K562 (cell line): ENCODE data around the gene ZNF487. TPM values are rescaled to one million over a fixed set of nuclear protein-coding genes. Genes with fewer than 3 reads are reported as not detected.

Experiments
- ADNP ChIP-seq: fragments of 200-800 bp; sonication (Bioruptor generic); IDR thresholded peaks from 2 replicates; pipeline ENCODE4 v1.6.1; 2016; ENCODE audit warnings: missing genetic modification characterization, missing compliant biosample characterization
- ARID2 ChIP-seq: fragments of 450-650 bp; IDR thresholded peaks from 2 replicates; pipeline ENCODE4 v1.6.1; 2017; ENCODE audit warnings: antibody characterized with exemption, mild to moderate bottlenecking
- CCNT2 ChIP-seq: IDR thresholded peaks from 2 replicates; pipeline ENCODE4 v1.6.1; 2011; ENCODE audit warnings: borderline replicate concordance, low read depth, mild to moderate bottlenecking, moderate library complexity, mixed read lengths, low read length; ENCODE audit not compliant: insufficient read length; ENCODE audit errors: extremely low read depth
- GABPB2 ChIP-seq: fragments of 250-450 bp; sonication (Bioruptor Pico); conservative IDR thresholded peaks from 2 replicates; pipeline ENCODE4 v1.5.1; 2021; ENCODE audit warnings: mild to moderate bottlenecking
- HDAC3 ChIP-seq: fragments of 450-650 bp; IDR thresholded peaks from 2 replicates; pipeline ENCODE4 v1.6.1; 2018; ENCODE audit warnings: borderline replicate concordance, mild to moderate bottlenecking, moderate library complexity; ENCODE audit not compliant: partially characterized antibody
- HLTF ChIP-seq: fragments of 450-650 bp; IDR thresholded peaks from 2 replicates; pipeline ENCODE4 v1.6.1; 2016
- JUND ChIP-seq, 2 experiments: IDR thresholded peaks; 2 replicates in 1 of 2; 3 replicates in 1 of 2; pipeline ENCODE4 v1.6.1; 2011; ENCODE audit warnings: borderline replicate concordance in 2 of 2, low read depth in 2 of 2, low read length in 2 of 2, improper control_type of control experiment in 1 of 2, missing biosample characterization in 1 of 2, missing genetic modification characterization in 1 of 2, missing genetic modification reagents in 1 of 2
- LEF1 ChIP-seq: fragments of 450-650 bp; IDR thresholded peaks from 2 replicates; pipeline ENCODE4 v1.6.1; 2016; ENCODE audit warnings: mild to moderate bottlenecking
- POU5F1 ChIP-seq: fragments of 150-350 bp; IDR thresholded peaks from 2 replicates; pipeline ENCODE4 v1.6.1; 2014; ENCODE audit warnings: borderline replicate concordance, low read length, low read depth, mild to moderate bottlenecking; ENCODE audit not compliant: partially characterized antibody
- TAF15 ChIP-seq: fragments of 200-400 bp; formaldehyde crosslinking; IDR thresholded peaks from 2 replicates; pipeline ENCODE4 v1.6.1; 2017; ENCODE audit warnings: mild to moderate bottlenecking, low read depth, low read length, moderate library complexity
- TGIF2 ChIP-seq: sonication (generic); formaldehyde crosslinking; IDR thresholded peaks from 2 replicates; pipeline ENCODE4 v1.8.1; 2022; ENCODE audit warnings: mild to moderate bottlenecking, missing genetic modification reagents, moderate library complexity
- XRCC3 ChIP-seq: fragments of 450-650 bp; IDR thresholded peaks from 2 replicates; pipeline ENCODE4 v1.6.1; 2017; ENCODE audit warnings: mild to moderate bottlenecking, moderate library complexity
- ZNF175 ChIP-seq: fragments of 200-800 bp; sonication (Bioruptor generic); IDR thresholded peaks from 2 replicates; pipeline ENCODE4 v1.6.1; 2016; ENCODE audit warnings: low read depth, mild to moderate bottlenecking, missing genetic modification characterization, missing compliant biosample characterization
- polyA plus RNA-seq, 8 experiments: library from polyadenylated mRNA; depleted of rRNA in 4 of 8; stranded (reverse) in 5 of 8; unstranded in 3 of 8; fragments of >200 nt; fragmentation: Nextera tagmentation in 2 of 8; fragmentation: Illumina TruSeq in 1 of 8; extraction: Ambion mirVana in 2 of 8; extraction: Trizol in 1 of 8; gene quantifications; 2 replicates each; pipeline versions ENCODE4 v1.2.1 to v1.2.3, GENCODE V29; 2011 to 2014; ENCODE audit warnings: inconsistent platforms in 1 of 8, missing spikeins in 1 of 8
- total RNA-seq, 7 experiments: library from RNA; depleted of rRNA in 6 of 7; stranded (reverse); fragments of >200 nt in 6 of 7; fragmentation: Illumina TruSeq in 2 of 7; extraction: Trizol in 2 of 7; gene quantifications; 2 replicates each; pipeline versions ENCODE4 v1.2.1 to v1.2.3, GENCODE V29; 2011 to 2021; ENCODE audit warnings: low replicate concordance in 1 of 7
- TF ChIP-seq, protein P1 (sequence below): fragments of 450-650 bp; conservative IDR thresholded peaks from 2 replicates; pipeline ENCODE4 v1.6.1; 2016; ENCODE audit warnings: missing genetic modification characterization, low read depth, mild to moderate bottlenecking, control low read depth, missing compliant biosample characterization
- TF ChIP-seq, protein P2 (sequence below): sonication (generic); formaldehyde crosslinking; IDR thresholded peaks from 2 replicates; pipeline ENCODE4 v1.8.1; 2023; ENCODE audit warnings: mild to moderate bottlenecking, missing genetic modification reagents, moderate library complexity
- TF ChIP-seq, protein P3 (sequence below): sonication (generic); formaldehyde crosslinking; IDR thresholded peaks from 2 replicates; pipeline ENCODE4 v1.8.0; 2022; ENCODE audit warnings: missing genetic modification reagents, mild to moderate bottlenecking, borderline replicate concordance
- TF ChIP-seq, protein P4 (sequence below): sonication (generic); IDR thresholded peaks from 2 replicates; pipeline ENCODE4 v1.6.1; 2016
- TF ChIP-seq, protein P5 (sequence below): fragments of 250-450 bp; sonication (Bioruptor Pico); IDR thresholded peaks from 2 replicates; pipeline ENCODE4 v1.8.0; 2021; ENCODE audit warnings: moderate library complexity, mild to moderate bottlenecking, inconsistent platforms

ZNF487 gene
- total and polyA plus RNA-seq, 9 of the 15 experiments (the other 6 are each of a cell fraction or from before 2014, with no cell fraction given) = 1.9 to 6.5 (median 4.2) TPM

DNA sequence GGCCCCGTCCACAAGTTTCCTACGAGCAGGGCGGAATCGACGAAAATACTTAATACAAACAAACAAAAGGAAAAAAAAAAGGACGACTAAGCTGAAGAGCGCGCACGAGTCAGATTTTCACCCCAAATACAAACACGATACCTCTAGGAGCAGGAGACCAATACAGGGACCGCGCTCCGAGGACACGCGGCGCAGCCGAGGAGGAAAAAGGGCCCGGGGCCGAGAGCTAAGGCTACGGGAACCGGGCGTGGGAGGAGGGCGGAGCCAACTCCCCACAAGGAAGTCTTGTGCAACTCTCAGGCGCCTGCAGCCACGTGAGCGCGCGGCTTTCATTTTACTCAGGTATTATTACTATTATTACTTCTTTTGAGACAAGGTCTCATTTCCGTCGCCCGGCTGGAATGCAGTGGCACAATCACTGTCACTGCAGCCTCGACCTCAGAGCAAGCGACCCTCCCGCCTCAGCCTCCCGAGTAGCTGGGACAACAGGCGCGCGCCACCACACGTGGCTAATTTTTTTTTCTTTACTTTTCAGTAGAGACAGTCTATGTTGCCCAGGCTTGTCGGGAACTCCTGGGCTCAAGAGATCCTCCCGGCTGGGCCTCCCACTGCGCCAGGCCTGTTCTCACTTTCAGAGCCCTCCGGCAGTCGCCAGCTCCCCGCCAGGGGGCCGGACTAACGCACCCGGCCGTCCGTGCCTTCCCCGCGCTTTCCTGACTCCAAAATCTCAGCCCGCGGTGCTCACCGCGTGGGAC, 29.2 kb upstream of the ZNF487 start (continued):
- TF ChIP-seq, protein P1, sequence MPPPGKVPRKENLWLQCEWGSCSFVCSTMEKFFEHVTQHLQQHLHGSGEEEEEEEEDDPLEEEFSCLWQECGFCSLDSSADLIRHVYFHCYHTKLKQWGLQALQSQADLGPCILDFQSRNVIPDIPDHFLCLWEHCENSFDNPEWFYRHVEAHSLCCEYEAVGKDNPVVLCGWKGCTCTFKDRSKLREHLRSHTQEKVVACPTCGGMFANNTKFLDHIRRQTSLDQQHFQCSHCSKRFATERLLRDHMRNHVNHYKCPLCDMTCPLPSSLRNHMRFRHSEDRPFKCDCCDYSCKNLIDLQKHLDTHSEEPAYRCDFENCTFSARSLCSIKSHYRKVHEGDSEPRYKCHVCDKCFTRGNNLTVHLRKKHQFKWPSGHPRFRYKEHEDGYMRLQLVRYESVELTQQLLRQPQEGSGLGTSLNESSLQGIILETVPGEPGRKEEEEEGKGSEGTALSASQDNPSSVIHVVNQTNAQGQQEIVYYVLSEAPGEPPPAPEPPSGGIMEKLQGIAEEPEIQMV (tag) = no peak
- TF ChIP-seq, protein P2, sequence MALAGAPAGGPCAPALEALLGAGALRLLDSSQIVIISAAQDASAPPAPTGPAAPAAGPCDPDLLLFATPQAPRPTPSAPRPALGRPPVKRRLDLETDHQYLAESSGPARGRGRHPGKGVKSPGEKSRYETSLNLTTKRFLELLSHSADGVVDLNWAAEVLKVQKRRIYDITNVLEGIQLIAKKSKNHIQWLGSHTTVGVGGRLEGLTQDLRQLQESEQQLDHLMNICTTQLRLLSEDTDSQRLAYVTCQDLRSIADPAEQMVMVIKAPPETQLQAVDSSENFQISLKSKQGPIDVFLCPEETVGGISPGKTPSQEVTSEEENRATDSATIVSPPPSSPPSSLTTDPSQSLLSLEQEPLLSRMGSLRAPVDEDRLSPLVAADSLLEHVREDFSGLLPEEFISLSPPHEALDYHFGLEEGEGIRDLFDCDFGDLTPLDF = no peak; the same call in 1 of the 2 replicates
- TF ChIP-seq ADNP (tag) (no peak), HLTF (peak; percentile 51; the same call in 1 of the 2 replicates), ZNF175 (CRISPR knock-in tag) (0 out of 2 replicates have a peak, but pooled peaks have one; percentile 19), CCNT2 (peak; percentile 28), TGIF2 (no peak; the same call in 1 of the 2 replicates), GABPB2 (CRISPR knock-in tag) (no peak), JUND (IDR thresholded peaks at IDR 0.05; ENCODE audit: borderline replicate concordance, low read depth, low read length) (peak; percentile 54), JUND (tag; IDR thresholded peaks at IDR 0.05; ENCODE audit: borderline replicate concordance, low read depth, low read length) (peak; percentile 18; the same call in 1 of the 3 replicates), LEF1 (0 out of 2 replicates have a peak, but pooled peaks have one; percentile 60), HDAC3 (no peak), POU5F1 (no peak), XRCC3 (no peak), ARID2 (no peak), TAF15 (no peak)
- TF ChIP-seq, protein P3, sequence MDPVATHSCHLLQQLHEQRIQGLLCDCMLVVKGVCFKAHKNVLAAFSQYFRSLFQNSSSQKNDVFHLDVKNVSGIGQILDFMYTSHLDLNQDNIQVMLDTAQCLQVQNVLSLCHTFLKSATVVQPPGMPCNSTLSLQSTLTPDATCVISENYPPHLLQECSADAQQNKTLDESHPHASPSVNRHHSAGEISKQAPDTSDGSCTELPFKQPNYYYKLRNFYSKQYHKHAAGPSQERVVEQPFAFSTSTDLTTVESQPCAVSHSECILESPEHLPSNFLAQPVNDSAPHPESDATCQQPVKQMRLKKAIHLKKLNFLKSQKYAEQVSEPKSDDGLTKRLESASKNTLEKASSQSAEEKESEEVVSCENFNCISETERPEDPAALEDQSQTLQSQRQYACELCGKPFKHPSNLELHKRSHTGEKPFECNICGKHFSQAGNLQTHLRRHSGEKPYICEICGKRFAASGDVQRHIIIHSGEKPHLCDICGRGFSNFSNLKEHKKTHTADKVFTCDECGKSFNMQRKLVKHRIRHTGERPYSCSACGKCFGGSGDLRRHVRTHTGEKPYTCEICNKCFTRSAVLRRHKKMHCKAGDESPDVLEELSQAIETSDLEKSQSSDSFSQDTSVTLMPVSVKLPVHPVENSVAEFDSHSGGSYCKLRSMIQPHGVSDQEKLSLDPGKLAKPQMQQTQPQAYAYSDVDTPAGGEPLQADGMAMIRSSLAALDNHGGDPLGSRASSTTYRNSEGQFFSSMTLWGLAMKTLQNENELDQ (CRISPR knock-in tag) = no peak
- TF ChIP-seq, protein P4, sequence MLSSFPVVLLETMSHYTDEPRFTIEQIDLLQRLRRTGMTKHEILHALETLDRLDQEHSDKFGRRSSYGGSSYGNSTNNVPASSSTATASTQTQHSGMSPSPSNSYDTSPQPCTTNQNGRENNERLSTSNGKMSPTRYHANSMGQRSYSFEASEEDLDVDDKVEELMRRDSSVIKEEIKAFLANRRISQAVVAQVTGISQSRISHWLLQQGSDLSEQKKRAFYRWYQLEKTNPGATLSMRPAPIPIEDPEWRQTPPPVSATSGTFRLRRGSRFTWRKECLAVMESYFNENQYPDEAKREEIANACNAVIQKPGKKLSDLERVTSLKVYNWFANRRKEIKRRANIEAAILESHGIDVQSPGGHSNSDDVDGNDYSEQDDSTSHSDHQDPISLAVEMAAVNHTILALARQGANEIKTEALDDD = no peak
- TF ChIP-seq, protein P5, sequence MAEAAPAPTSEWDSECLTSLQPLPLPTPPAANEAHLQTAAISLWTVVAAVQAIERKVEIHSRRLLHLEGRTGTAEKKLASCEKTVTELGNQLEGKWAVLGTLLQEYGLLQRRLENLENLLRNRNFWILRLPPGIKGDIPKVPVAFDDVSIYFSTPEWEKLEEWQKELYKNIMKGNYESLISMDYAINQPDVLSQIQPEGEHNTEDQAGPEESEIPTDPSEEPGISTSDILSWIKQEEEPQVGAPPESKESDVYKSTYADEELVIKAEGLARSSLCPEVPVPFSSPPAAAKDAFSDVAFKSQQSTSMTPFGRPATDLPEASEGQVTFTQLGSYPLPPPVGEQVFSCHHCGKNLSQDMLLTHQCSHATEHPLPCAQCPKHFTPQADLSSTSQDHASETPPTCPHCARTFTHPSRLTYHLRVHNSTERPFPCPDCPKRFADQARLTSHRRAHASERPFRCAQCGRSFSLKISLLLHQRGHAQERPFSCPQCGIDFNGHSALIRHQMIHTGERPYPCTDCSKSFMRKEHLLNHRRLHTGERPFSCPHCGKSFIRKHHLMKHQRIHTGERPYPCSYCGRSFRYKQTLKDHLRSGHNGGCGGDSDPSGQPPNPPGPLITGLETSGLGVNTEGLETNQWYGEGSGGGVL = no peak
